K562 (cell line): ENCODE measurements around the gene HBP1. TPM values are rescaled to one million over a fixed set of nuclear protein-coding genes. Genes with fewer than 3 reads are reported as not detected.
A peak's percentile ranks its signal among the peaks of the same experiment; 100 is the strongest.

Experiments used
- ATAC-seq: fragments of 200-7000 bp; cut with Tn5 transposase; 3 replicates; pipeline ENCODE4 v1.9.1; 2020; ENCODE audit warnings: moderate library complexity
- BruUV-seq: library from RNA; stranded (reverse); fragments of 400-500 nt; replicated peaks from 2 replicates; lab custom pipeline; 2021; lab: Mats Ljungman, UMichigan
- CTCF ChIA-PET: fragments of 300-600 bp; formaldehyde crosslinking; extraction: SDS; loops from one replicate; lab custom pipeline; 2021; ENCODE audit warnings: low intra/inter-chr PET ratio; lab: Yijun Ruan, JAX
- POLR2A ChIA-PET: fragments of 300-600, 350-650 bp; sonication (Branson Sonifier 250); formaldehyde crosslinking; extraction: SDS; loops from one replicate; lab custom pipeline; 2021; ENCODE audit warnings: antibody characterized with exemption, inconsistent platforms; lab: Yijun Ruan, JAX
- DNase-seq, 4 experiments: peaks; one replicate each; pipeline versions ENCODE4 v3.0.0 to v3.0.0-alpha.2; 2011 to 2018; ENCODE audit warnings: low spot score in 3 of 4, mixed read lengths in 3 of 4; ENCODE audit errors: extremely low read depth in 1 of 4
- FAIRE-seq: peaks from 2 replicates; lab custom pipeline; 2011; peaks lifted over from hg19 to GRCh38; lab: Jason Lieb, UNC
- H2AFZ ChIP-seq: 2 replicates; pipeline ENCODE4 v1.6.0; 2011; ENCODE audit warnings: low read depth, low read length, control low read depth, inconsistent platforms
- H3K27ac ChIP-seq: fragments of 200-600 bp; 3 replicates; pipeline ENCODE4 v1.8.0; 2011; ENCODE audit warnings: low read depth, mild to moderate bottlenecking, control low read depth, inconsistent platforms, low read length, moderate library complexity, mixed read lengths; ENCODE audit errors: extremely low read depth
- H3K27me3 ChIP-seq, 2 experiments: fragments of 300-600 bp in 1 of 2; 2 replicates in 1 of 2; 3 replicates in 1 of 2; pipeline versions ENCODE4 v1.6.0 to v1.8.0; 2011; ENCODE audit warnings: inconsistent platforms in 2 of 2, low read length in 2 of 2, mild to moderate bottlenecking in 1 of 2, mixed read lengths in 1 of 2, moderate library complexity in 1 of 2; ENCODE audit not compliant: control insufficient read depth in 2 of 2, insufficient read depth in 2 of 2
- H3K36me3 ChIP-seq: fragments of 300-600 bp; 3 replicates; pipeline ENCODE4 v1.8.0; 2011; ENCODE audit warnings: mild to moderate bottlenecking, low read length, inconsistent platforms; ENCODE audit not compliant: control insufficient read depth, insufficient read depth
- H3K4me1 ChIP-seq, 2 experiments: fragments of 200-600 bp in 1 of 2; replicated peaks in 1 of 2; 2 replicates in 1 of 2; 3 replicates in 1 of 2; pipeline versions ENCODE4 v1.5.1 to v1.8.0; 2011; ENCODE audit warnings: inconsistent platforms in 2 of 2, low read length in 2 of 2, mild to moderate bottlenecking in 1 of 2, mixed read lengths in 1 of 2, moderate library complexity in 1 of 2; ENCODE audit not compliant: control insufficient read depth in 2 of 2, insufficient read depth in 2 of 2
- H3K4me2 ChIP-seq: 2 replicates; pipeline ENCODE4 v1.6.1; 2011; ENCODE audit warnings: low read length, control low read depth, inconsistent platforms, mixed read lengths; ENCODE audit not compliant: insufficient read depth
- H3K4me3 ChIP-seq: fragments of 200-600 bp; sonication (generic), shearing (Covaris generic); 2 replicates; pipeline ENCODE4 v1.5.1; 2016; ENCODE audit warnings: control low read depth, inconsistent platforms
- H3K79me2 ChIP-seq: fragments of 200-600 bp; 3 replicates; pipeline ENCODE4 v1.8.0; 2011; ENCODE audit warnings: low read length, inconsistent platforms; ENCODE audit not compliant: control insufficient read depth, insufficient read depth
- H3K9ac ChIP-seq, 2 experiments: 2 replicates each; pipeline versions ENCODE4 v1.6.0 to v1.6.1; 2011; ENCODE audit warnings: low read depth in 2 of 2, low read length in 2 of 2, control low read depth in 1 of 2, inconsistent platforms in 1 of 2, mild to moderate bottlenecking in 1 of 2, mixed read lengths in 1 of 2; ENCODE audit not compliant: insufficient read depth in 1 of 2
- H3K9me1 ChIP-seq: one replicate; pipeline ENCODE4 v1.6.0; 2011; ENCODE audit warnings: inconsistent platforms, mild to moderate bottlenecking, low read length, moderate library complexity; ENCODE audit not compliant: control insufficient read depth, insufficient read depth
- H3K9me3 ChIP-seq: replicated peaks from 2 replicates; pipeline ENCODE4 v1.5.1; 2011; ENCODE audit warnings: low read depth, low read length, inconsistent platforms; ENCODE audit not compliant: control insufficient read depth, insufficient read depth
- H4K20me1 ChIP-seq: replicated peaks from 2 replicates; pipeline ENCODE4 v1.6.1; 2011; ENCODE audit warnings: low read length, inconsistent platforms, mixed read lengths; ENCODE audit not compliant: control insufficient read depth, insufficient read depth
- BHLHE40 ChIP-seq: IDR thresholded peaks from 2 replicates; pipeline ENCODE4 v1.6.1; 2011; ENCODE audit warnings: low read length, improper control_type of control experiment
- DNMT1 ChIP-seq: fragments of 450-650 bp; IDR thresholded peaks from 2 replicates; pipeline ENCODE4 v1.6.1; 2016; ENCODE audit warnings: antibody characterized with exemption, mild to moderate bottlenecking
- GATA2 ChIP-seq: sonication (generic); formaldehyde crosslinking; IDR thresholded peaks from 2 replicates; pipeline ENCODE4 v1.4.0; 2020; ENCODE audit warnings: mild to moderate bottlenecking, missing genetic modification reagents
- GATAD2A ChIP-seq: fragments of 450-650 bp; IDR thresholded peaks from 2 replicates; pipeline ENCODE4 v1.6.1; 2017
- POLR2AphosphoS2 ChIP-seq: IDR thresholded peaks from 2 replicates; pipeline ENCODE4 v1.6.1; 2012; ENCODE audit warnings: low read length, improper control_type of control experiment
- POLR2AphosphoS5 ChIP-seq: IDR thresholded peaks from 2 replicates; pipeline ENCODE4 v1.6.1; 2011; ENCODE audit warnings: mild to moderate bottlenecking, low read depth, low read length, moderate library complexity; ENCODE audit not compliant: control insufficient read depth, insufficient read depth
- RFX1 ChIP-seq: fragments of 450-650 bp; IDR thresholded peaks from 2 replicates; pipeline ENCODE4 v1.6.1; 2016; ENCODE audit warnings: mild to moderate bottlenecking, moderate library complexity
- ZNF583 ChIP-seq: fragments of 250-450 bp; sonication (Bioruptor Pico); IDR thresholded peaks from 2 replicates; pipeline ENCODE4 v1.4.0; 2020
- ZNF76 ChIP-seq: fragments of 250-450 bp; sonication (Bioruptor Pico); IDR thresholded peaks from 2 replicates; pipeline ENCODE4 v1.4.0; 2020; ENCODE audit warnings: mild to moderate bottlenecking, moderate library complexity, borderline replicate concordance
- WGBS: fragments of 100-300 bp; shearing (Covaris generic); methylation state at CpG from one replicate; pipeline ENCODE4 v1.1.6; 2016; ENCODE audit warnings: low coverage, mixed read lengths; ENCODE audit not compliant: insufficient coverage; ENCODE audit errors: missing lambda C conversion rate; 5-methylcytosine and 5-hydroxymethylcytosine counted together
- in situ Hi-C: fragments of 300-500 bp; cut with MboI; formaldehyde crosslinking; loops from 4 replicates; pipeline ENCODE4 v1.15.0; 2018; ENCODE audit warnings: inconsistent platforms, mixed read lengths
- intact Hi-C: fragments of 100-400 bp; cut with micrococcal nuclease; formaldehyde crosslinking; loops from 2 replicates; pipeline ENCODE4 v1.14.2; 2022
- polyA plus RNA-seq, 8 experiments: library from polyadenylated mRNA; depleted of rRNA in 4 of 8; stranded (reverse) in 5 of 8; unstranded in 3 of 8; fragments of >200 nt; fragmentation: Nextera tagmentation in 2 of 8; fragmentation: Illumina TruSeq in 1 of 8; extraction: Ambion mirVana in 2 of 8; extraction: Trizol in 1 of 8; gene quantifications; 2 replicates each; pipeline versions ENCODE4 v1.2.1 to v1.2.3, GENCODE V29; 2011 to 2014; ENCODE audit warnings: inconsistent platforms in 1 of 8, missing spikeins in 1 of 8
- total RNA-seq, 7 experiments: library from RNA; depleted of rRNA in 6 of 7; stranded (reverse); fragments of >200 nt in 6 of 7; fragmentation: Illumina TruSeq in 2 of 7; extraction: Trizol in 2 of 7; gene quantifications; 2 replicates each; pipeline versions ENCODE4 v1.2.1 to v1.2.3, GENCODE V29; 2011 to 2021; ENCODE audit warnings: low replicate concordance in 1 of 7

Gene HBP1
- total and polyA plus RNA-seq, 9 of the 15 experiments (the other 6 are each of a cell fraction or from before 2014, with no cell fraction given), result 18.7 to 59.9 (median 27.0) TPM

GRCh38 chr7:107201795-107202450 is 33.1 kb downstream of the HBP1 start (continued):
- TF ChIP-seq GATA2 (no peak), ZNF583 (CRISPR knock-in tag) (0 out of 2 replicates have a peak, but pooled peaks have one; percentile 36), ZNF76 (CRISPR knock-in tag) (0 out of 2 replicates have a peak, but pooled peaks have one; percentile 34), BHLHE40 (no peak)
- TF ChIP-seq, all 486 proteins: peak for 30

- intact Hi-C loops, result loop anchor here (5.0 kb wide), 3 partner anchors 256 to 944 kb away; no protein-coding TSS in a partner anchor
- TF ChIP-seq RFX1 (peak; percentile 86), POLR2AphosphoS5 (peak; percentile 5; the same call in 1 of the 2 replicates), POLR2AphosphoS2 (peak; percentile 79; the same call in 1 of the 2 replicates), DNMT1 (no peak), GATAD2A (no peak)
- TF ChIP-seq, all 486 proteins: peak for 3
- Histone ChIP-seq H3K4me3 (no peak overlapping the region), H2AFZ (no peak overlapping the region), H3K9ac (no peak overlapping the region), H3K9me3 (no peaks in the 10 kb centered on the region), H3K27ac (no peak overlapping the region), H3K79me2 (no peaks in the 10 kb centered on the region), H3K9me1 (no peaks in the 10 kb centered on the region), H3K4me2 (no peak overlapping the region), H3K4me1 (peaks cover 2 to 7% of the 10 kb centered on the region in 2 experiments; a peak in 2 of 5 replicates), H4K20me1 (no peaks in the 10 kb centered on the region), H3K36me3 (peaks cover 79% of the 10 kb centered on the region), H3K27me3 (no peaks in the 10 kb centered on the region)
- DNase-seq (no peak), FAIRE-seq (no peak), ATAC-seq (no peak)
- 85% methylated on average over 7 of the region's 7 CpGs for WGBS
- in situ Hi-C loops, result loop anchor here (25.0 kb wide), 1 partner anchor 934 kb away; the partner anchor contains the start of gene LAMB4
- ChIA-PET CTCF (interaction anchor here (3.2 kb wide), 1 partner anchor 521 kb away, joined by 14 read pairs; no protein-coding TSS in a partner anchor), POLR2A (interaction anchor here (0.6 to 2.5 kb wide), 7 partner anchors 9 to 32 kb away, joined by 3 to 9 read pairs (median 4); no protein-coding TSS in a partner anchor)
- no TSS peak for BruUV-seq
Observed at GRCh38 chr7:107203607-107204006, 34.8 kb downstream of the HBP1 start.
